BLaER1 treated with 17β-estradiol and CSF1 and Interleukin-3, amounts not matched to agents 10 nM and 100 nM (cell line): ENCODE results near the gene FGD2.

Experiments used
- H3K27ac ChIP-seq, 11 experiments: shearing (Covaris generic); formaldehyde crosslinking; 2 replicates each; pipeline ENCODE4 v1.8.1; 2022
- H3K27me3 ChIP-seq, 11 experiments: shearing (Covaris generic); formaldehyde crosslinking; 2 replicates each; pipeline ENCODE4 v1.8.1; 2022
- H3K36me3 ChIP-seq, 11 experiments: shearing (Covaris generic); formaldehyde crosslinking; 2 replicates each; pipeline ENCODE4 v1.8.1; 2022
- H3K4me1 ChIP-seq, 10 experiments: shearing (Covaris generic); formaldehyde crosslinking; 2 replicates each; pipeline ENCODE4 v1.8.1; 2022
- H3K4me2 ChIP-seq, 11 experiments: shearing (Covaris generic); formaldehyde crosslinking; 2 replicates each; pipeline ENCODE4 v1.8.1; 2022
- H3K4me3 ChIP-seq, 10 experiments: shearing (Covaris generic); formaldehyde crosslinking; 2 replicates each; pipeline ENCODE4 v1.8.1; 2022
- H3K9ac ChIP-seq, 11 experiments: shearing (Covaris generic); formaldehyde crosslinking; 2 replicates each; pipeline ENCODE4 v1.8.1; 2022
- H3K9me3 ChIP-seq, 11 experiments: shearing (Covaris generic); formaldehyde crosslinking; replicated peaks in 1 of 11; 2 replicates each; pipeline ENCODE4 v1.8.1; 2022
- H4K20me1 ChIP-seq, 11 experiments: shearing (Covaris generic); formaldehyde crosslinking; 2 replicates each; pipeline ENCODE4 v1.8.1; 2022
- Cebpa-rat ChIP-seq, 11 experiments: shearing (Covaris generic); IDR thresholded peaks; 2 replicates each; pipeline ENCODE4 v1.8.1; 2022

Gene FGD2

GRCh38 chr6:37005061-37005810, at the start of gene FGD2:
FGD2 (plus strand) TSS chr6:37005655; CDS start chr6:37005818, 163 bp downstream.
- peaks cover 78 to 99% (median 95%) of the 10 kb centered on the region in 10 experiments for H3K4me1 ChIP-seq
- no peaks in the 10 kb centered on the region for H3K27me3 ChIP-seq
- peaks cover 0 to 13% (median 0%) of the 10 kb centered on the region in 11 experiments; a peak in 4 of 22 replicates for H3K36me3 ChIP-seq
- no peak for TF ChIP-seq Cebpa-rat (IDR thresholded peaks at IDR 0.05)
- peaks cover 0 to 14% (median 0%) of the 10 kb centered on the region in 11 experiments; a peak in 4 of 22 replicates for H4K20me1 ChIP-seq
- H3K4me2 ChIP-seq: peak within 1 kb of the TSS; percentile 86 to 99 (median 96)
- peak within 1 kb of the TSS; percentile 62 to 79 (median 71) for H3K9ac ChIP-seq
- H3K27ac ChIP-seq: peak within 1 kb of the TSS; percentile 35 to 88 (median 76); a peak in 21 of 22 replicates
- peak within 1 kb of the TSS; percentile 45 to 70 (median 54) for H3K4me3 ChIP-seq
- no peaks in the 10 kb centered on the region for H3K9me3 ChIP-seq

- H3K4me1 ChIP-seq: peaks cover 30 to 62% (median 46%) of the 10 kb centered on the region in 10 experiments
- peak overlapping the region; percentile 61 to 98 (median 92) for H3K4me2 ChIP-seq
- no peaks in the 10 kb centered on the region for H3K9me3 ChIP-seq
- H4K20me1 ChIP-seq: peaks cover 0 to 7% (median 0%) of the 10 kb centered on the region in 11 experiments; a peak in 4 of 22 replicates
- no peaks in the 10 kb centered on the region for H3K27me3 ChIP-seq
- H3K36me3 ChIP-seq: no peaks in the 10 kb centered on the region
- peak overlapping the region in 7 of 10 experiments; percentile 11 to 57 (median 42); a peak in 9 of 20 replicates for H3K4me3 ChIP-seq
- H3K27ac ChIP-seq: peak overlapping the region in 3 of 11 experiments; percentile 4 to 49 (median 5); a peak in 3 of 22 replicates
- no peak for TF ChIP-seq Cebpa-rat (IDR thresholded peaks at IDR 0.05)
- H3K9ac ChIP-seq: peak overlapping the region in 7 of 11 experiments; percentile 1 to 48 (median 21); a peak in 5 of 22 replicates
Observed at GRCh38 chr6:36955671-36956445, 49.6 kb upstream of the FGD2 start.

GRCh38 chr6:36956446-36956820, 49.0 kb upstream of the FGD2 start:
- Histone ChIP-seq H3K36me3 (no peaks in the 10 kb centered on the region), H3K9me3 (no peaks in the 10 kb centered on the region), H3K4me3 (no peak overlapping the region), H3K4me2 (peak overlapping the region; percentile 61 to 98 (median 92); a peak in 20 of 22 replicates), H4K20me1 (peaks cover 0 to 7% (median 0%) of the 10 kb centered on the region in 11 experiments; a peak in 4 of 22 replicates), H3K9ac (0 out of 22 replicates have a peak overlapping the region, but pooled peaks of 3 of the 11 experiments have one; percentile 7 to 48 (median 10)), H3K4me1 (peaks cover 30 to 65% (median 49%) of the 10 kb centered on the region in 10 experiments), H3K27me3 (no peaks in the 10 kb centered on the region), H3K27ac (no peak overlapping the region)
- no peak for TF ChIP-seq Cebpa-rat (IDR thresholded peaks at IDR 0.05)

- Histone ChIP-seq H3K9me3 (no peaks in the 10 kb centered on the region), H3K9ac (no peak overlapping the region), H4K20me1 (peaks cover 0 to 7% (median 0%) of the 10 kb centered on the region in 11 experiments; a peak in 4 of 22 replicates), H3K4me3 (no peak overlapping the region), H3K4me1 (peaks cover 30 to 78% (median 61%) of the 10 kb centered on the region in 10 experiments), H3K27me3 (no peaks in the 10 kb centered on the region), H3K36me3 (no peaks in the 10 kb centered on the region), H3K27ac (no peak overlapping the region), H3K4me2 (no peak overlapping the region; a peak in 1 of 22 replicates)
- TF ChIP-seq Cebpa-rat (IDR thresholded peaks at IDR 0.05): no peak
Observed at GRCh38 chr6:36957773-36958271, 47.6 kb upstream of the FGD2 start.

- H3K9ac ChIP-seq: no peak overlapping the region
- H3K27me3 ChIP-seq: no peaks in the 10 kb centered on the region
- H3K4me2 ChIP-seq: no peak overlapping the region
- H3K4me1 ChIP-seq: peaks cover 33 to 77% (median 63%) of the 10 kb centered on the region in 10 experiments
- no peaks in the 10 kb centered on the region for H3K9me3 ChIP-seq
- H3K36me3 ChIP-seq: no peaks in the 10 kb centered on the region
- H4K20me1 ChIP-seq: peaks cover 0 to 10% (median 6%) of the 10 kb centered on the region in 11 experiments; a peak in 8 of 22 replicates
- H3K27ac ChIP-seq: no peak overlapping the region
- H3K4me3 ChIP-seq: no peak overlapping the region
- TF ChIP-seq Cebpa-rat (IDR thresholded peaks at IDR 0.05): no peak
Observed at GRCh38 chr6:36958775-36959554, 46.5 kb upstream of the FGD2 start.

- no peak for TF ChIP-seq Cebpa-rat (IDR thresholded peaks at IDR 0.05)
- Histone ChIP-seq H3K27me3 (no peaks in the 10 kb centered on the region), H3K27ac (no peak overlapping the region), H4K20me1 (peaks cover 0 to 14% (median 4%) of the 10 kb centered on the region in 11 experiments; a peak in 8 of 22 replicates), H3K4me1 (peaks cover 33 to 77% (median 63%) of the 10 kb centered on the region in 10 experiments), H3K9ac (no peak overlapping the region), H3K4me3 (no peak overlapping the region), H3K36me3 (no peaks in the 10 kb centered on the region), H3K9me3 (no peaks in the 10 kb centered on the region), H3K4me2 (peak overlapping the region in 1 of 11 experiments; percentile 21; a peak in 2 of 22 replicates)
Observed at GRCh38 chr6:36959555-36960250, 45.8 kb upstream of the FGD2 start.

- Histone ChIP-seq H3K4me2 (peak overlapping the region in 5 of 11 experiments; percentile 2 to 94 (median 91); a peak in 3 of 22 replicates), H3K27me3 (no peaks in the 10 kb centered on the region), H3K4me3 (no peak overlapping the region), H3K27ac (peak overlapping the region in 2 of 11 experiments; percentile 75; a peak in 2 of 22 replicates), H4K20me1 (peaks cover 0 to 25% (median 5%) of the 10 kb centered on the region in 11 experiments; a peak in 8 of 22 replicates), H3K36me3 (peaks cover 0 to 9% (median 7%) of the 10 kb centered on the region in 11 experiments; a peak in 15 of 22 replicates), H3K9ac (no peak overlapping the region), H3K9me3 (no peaks in the 10 kb centered on the region), H3K4me1 (peaks cover 21 to 67% (median 50%) of the 10 kb centered on the region in 10 experiments)
- no peak for TF ChIP-seq Cebpa-rat (IDR thresholded peaks at IDR 0.05)
Observed at GRCh38 chr6:36961441-36962435, 43.7 kb upstream of the FGD2 start.
